ENCODE results near the gene PIP5K1B. TPM values are rescaled to one million over a fixed set of nuclear protein-coding genes. Genes with fewer than 3 reads are reported as not detected.

PIP5K1B gene
- total RNA-seq, 4 donors from 2014 or later: 0.29 to 8.2 (median 4.1) TPM

GRCh38 chr9:68974431-68974830 is 269.4 kb downstream of the PIP5K1B start:
- Histone ChIP-seq H3K27me3 (no peaks in the 10 kb centered on the region), H3K9me3 (no peaks in the 10 kb centered on the region), H3K27ac (no peak overlapping the region), H3K36me3 (no peaks in the 10 kb centered on the region), H3K4me1 (no peaks in the 10 kb centered on the region), H3K4me3 (no peak overlapping the region)
- intact Hi-C loops (cut with DNase I; ENCODE audit: low total_unique reads): no loop called here
- no peak for DNase-seq
- TF ChIP-seq CTCF (IDR thresholded peaks at IDR 0.05) (no peak), POLR2A (IDR thresholded peaks at IDR 0.05) (no peak)

- H3K4me1 ChIP-seq: peaks cover 0 to 4% of the 10 kb centered on the region in 2 donors
- no peak overlapping the region for H3K27ac ChIP-seq
Measured at GRCh38 chr9:68974901-68975300, 269.9 kb downstream of the PIP5K1B start.

GRCh38 chr9:68975365-68976043 is 270.5 kb downstream of the PIP5K1B start:
- H3K27me3 ChIP-seq: no peaks in the 10 kb centered on the region
- no peak for DNase-seq
- TF ChIP-seq POLR2A (IDR thresholded peaks at IDR 0.05): no peak
- TF ChIP-seq CTCF (IDR thresholded peaks at IDR 0.05): no peak
- H3K4me1 ChIP-seq: peaks cover 0 to 6% of the 10 kb centered on the region in 2 donors
- no peaks in the 10 kb centered on the region for H3K36me3 ChIP-seq
- no peak overlapping the region for H3K4me3 ChIP-seq
- intact Hi-C loops (cut with DNase I; ENCODE audit: low total_unique reads): no loop called here
- H3K27ac ChIP-seq: no peak overlapping the region
- H3K9me3 ChIP-seq: no peaks in the 10 kb centered on the region

More at GRCh38 chr9:68974901-68975300, 269.9 kb downstream of the PIP5K1B start:
- no peak for DNase-seq
- TF ChIP-seq POLR2A (IDR thresholded peaks at IDR 0.05): no peak
- TF ChIP-seq CTCF (IDR thresholded peaks at IDR 0.05): no peak
- Histone ChIP-seq H3K4me3 (no peak overlapping the region), H3K27me3 (no peaks in the 10 kb centered on the region), H3K36me3 (no peaks in the 10 kb centered on the region), H3K9me3 (no peaks in the 10 kb centered on the region)
- intact Hi-C loops (cut with DNase I; ENCODE audit: low total_unique reads): no loop called here

GRCh38 chr9:68978066-68978465 is 273.0 kb downstream of the PIP5K1B start:
- intact Hi-C loops (cut with DNase I; ENCODE audit: low total_unique reads): no loop called here

More at GRCh38 chr9:68978066-68978465, 273.0 kb downstream of the PIP5K1B start:
- Histone ChIP-seq H3K4me1 (peaks cover 0 to 6% of the 10 kb centered on the region in 2 donors), H3K36me3 (no peaks in the 10 kb centered on the region), H3K4me3 (no peak overlapping the region), H3K27ac (no peak overlapping the region), H3K9me3 (no peaks in the 10 kb centered on the region), H3K27me3 (no peaks in the 10 kb centered on the region)
- DNase-seq: no peak
- TF ChIP-seq CTCF (IDR thresholded peaks at IDR 0.05) (no peak), POLR2A (IDR thresholded peaks at IDR 0.05) (no peak)

All from uterus (tissue), 4 donors.